Bronchial epithelial cell (primary cell): Measurements from ENCODE around the gene NRXN3. TPM values are rescaled to one million over a fixed set of nuclear protein-coding genes. Genes with fewer than 3 reads are reported as not detected.

Experiments used
- DNase-seq: peaks from one replicate; pipeline ENCODE4 v3.0.0-alpha.2; 2010; ENCODE audit warnings: low read depth
- FAIRE-seq: peaks from 2 replicates; lab custom pipeline; 2011; peaks lifted over from hg19 to GRCh38; lab: Jason Lieb, UNC
- H3K27me3 ChIP-seq: 2 replicates; pipeline ENCODE4 v1.5.1; 2011; ENCODE audit warnings: low read length; ENCODE audit not compliant: control insufficient read depth, insufficient read depth
- H3K36me3 ChIP-seq: 2 replicates; pipeline ENCODE4 v1.5.1; 2011; ENCODE audit warnings: low read length; ENCODE audit not compliant: control insufficient read depth, insufficient read depth
- H3K4me3 ChIP-seq: 2 replicates; pipeline ENCODE4 v1.5.1; 2011; ENCODE audit warnings: mild to moderate bottlenecking, low read depth, low read length, control low read depth
- total RNA-seq: library from RNA; depleted of rRNA; stranded (reverse); fragments of >200 nt; gene quantifications from 2 replicates; pipeline ENCODE4 v1.2.1, GENCODE V29; 2014
- TF ChIP-seq, protein P1 (sequence below): IDR thresholded peaks from 2 replicates; pipeline ENCODE4 v1.5.1; 2011; ENCODE audit warnings: mild to moderate bottlenecking, moderate library complexity, low read length, control low read depth, inconsistent platforms; ENCODE audit not compliant: insufficient read depth, severe bottlenecking

NRXN3 gene
- total RNA-seq, 1 donor from 2014 or later: under 0.01 TPM

DNA sequence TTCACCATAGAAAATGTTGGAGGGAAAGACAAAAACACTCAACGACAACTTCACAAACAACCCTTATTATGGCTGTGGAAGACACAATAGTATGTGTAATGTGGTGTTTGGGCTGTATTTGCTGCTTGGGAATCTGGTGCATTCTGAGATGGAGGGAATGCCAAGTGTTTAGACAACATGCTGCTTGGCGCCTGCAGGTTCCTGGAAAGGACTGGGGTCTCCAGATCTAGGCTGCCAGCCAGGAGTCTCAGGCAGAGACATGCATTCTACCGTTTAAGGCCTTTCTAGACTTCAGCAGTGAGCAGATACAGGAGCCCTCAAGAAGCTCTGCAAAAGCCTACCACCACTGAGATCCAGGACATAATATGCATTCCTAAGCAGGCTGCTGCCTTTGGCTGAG, 418.7 kb downstream of the NRXN3 start:
- TF ChIP-seq, protein P1, sequence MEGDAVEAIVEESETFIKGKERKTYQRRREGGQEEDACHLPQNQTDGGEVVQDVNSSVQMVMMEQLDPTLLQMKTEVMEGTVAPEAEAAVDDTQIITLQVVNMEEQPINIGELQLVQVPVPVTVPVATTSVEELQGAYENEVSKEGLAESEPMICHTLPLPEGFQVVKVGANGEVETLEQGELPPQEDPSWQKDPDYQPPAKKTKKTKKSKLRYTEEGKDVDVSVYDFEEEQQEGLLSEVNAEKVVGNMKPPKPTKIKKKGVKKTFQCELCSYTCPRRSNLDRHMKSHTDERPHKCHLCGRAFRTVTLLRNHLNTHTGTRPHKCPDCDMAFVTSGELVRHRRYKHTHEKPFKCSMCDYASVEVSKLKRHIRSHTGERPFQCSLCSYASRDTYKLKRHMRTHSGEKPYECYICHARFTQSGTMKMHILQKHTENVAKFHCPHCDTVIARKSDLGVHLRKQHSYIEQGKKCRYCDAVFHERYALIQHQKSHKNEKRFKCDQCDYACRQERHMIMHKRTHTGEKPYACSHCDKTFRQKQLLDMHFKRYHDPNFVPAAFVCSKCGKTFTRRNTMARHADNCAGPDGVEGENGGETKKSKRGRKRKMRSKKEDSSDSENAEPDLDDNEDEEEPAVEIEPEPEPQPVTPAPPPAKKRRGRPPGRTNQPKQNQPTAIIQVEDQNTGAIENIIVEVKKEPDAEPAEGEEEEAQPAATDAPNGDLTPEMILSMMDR: no peak
- FAIRE-seq: no peak
- no peak overlapping the region for H3K4me3 ChIP-seq
- DNase-seq: no peak
- H3K27me3 ChIP-seq: no peaks in the 10 kb centered on the region
- no peaks in the 10 kb centered on the region for H3K36me3 ChIP-seq

DNA sequence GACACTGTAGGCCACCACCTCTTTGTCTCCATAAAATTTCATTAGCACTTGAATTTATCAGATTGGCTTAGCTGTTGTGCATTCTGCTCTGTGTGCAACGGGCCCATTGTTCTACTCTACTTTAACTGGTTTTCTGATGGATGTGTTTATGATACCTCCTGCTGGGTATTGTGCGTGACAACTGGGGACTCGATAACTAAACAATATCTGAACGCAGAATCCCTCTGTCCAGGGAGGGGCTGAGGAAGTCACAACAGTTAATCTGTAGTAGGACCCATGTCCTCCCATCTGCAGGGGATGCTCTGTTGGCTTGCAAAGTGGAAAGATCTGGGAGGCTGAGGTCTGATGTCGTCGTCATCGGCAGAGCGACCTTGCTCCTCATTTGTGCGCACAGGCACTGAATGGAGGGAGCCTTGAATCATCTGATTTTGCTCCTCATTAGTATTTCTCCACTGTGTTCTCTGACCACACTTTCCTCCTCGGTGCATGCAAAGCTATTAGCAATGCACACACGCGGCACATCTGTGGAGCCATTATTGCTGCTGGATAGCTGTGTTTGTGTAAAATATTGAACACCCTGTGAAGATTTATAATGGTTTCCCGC, 422.5 kb downstream of the NRXN3 start:
- TF ChIP-seq, protein P1: no peak
- FAIRE-seq (no peak), DNase-seq (no peak)
- H3K36me3 ChIP-seq: no peaks in the 10 kb centered on the region
- H3K27me3 ChIP-seq: no peaks in the 10 kb centered on the region
- no peak overlapping the region for H3K4me3 ChIP-seq

DNA sequence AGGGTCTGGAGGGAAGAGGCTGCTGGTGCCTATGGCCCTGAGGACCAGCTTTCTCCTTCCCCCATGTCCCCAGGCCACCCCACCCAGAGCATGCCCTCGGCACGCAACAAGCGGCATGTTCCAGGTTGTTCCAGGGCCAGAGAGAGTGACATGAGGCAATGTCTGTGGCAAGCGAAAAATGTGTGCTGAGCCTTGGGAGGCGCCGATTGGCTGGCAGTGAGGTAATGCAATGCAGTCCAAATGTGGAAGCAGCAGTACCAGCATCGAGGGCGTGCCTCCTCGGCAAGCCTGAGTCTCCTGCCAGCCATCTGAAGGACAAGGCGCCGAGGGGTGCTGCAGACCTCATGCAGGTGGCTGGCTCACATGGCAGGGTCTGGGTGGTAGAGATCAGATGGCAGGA, 423.8 kb downstream of the NRXN3 start:
- FAIRE-seq (no peak), DNase-seq (no peak)
- Histone ChIP-seq H3K4me3 (no peak overlapping the region), H3K27me3 (no peaks in the 10 kb centered on the region), H3K36me3 (no peaks in the 10 kb centered on the region)
- TF ChIP-seq, protein P1: no peak

DNA sequence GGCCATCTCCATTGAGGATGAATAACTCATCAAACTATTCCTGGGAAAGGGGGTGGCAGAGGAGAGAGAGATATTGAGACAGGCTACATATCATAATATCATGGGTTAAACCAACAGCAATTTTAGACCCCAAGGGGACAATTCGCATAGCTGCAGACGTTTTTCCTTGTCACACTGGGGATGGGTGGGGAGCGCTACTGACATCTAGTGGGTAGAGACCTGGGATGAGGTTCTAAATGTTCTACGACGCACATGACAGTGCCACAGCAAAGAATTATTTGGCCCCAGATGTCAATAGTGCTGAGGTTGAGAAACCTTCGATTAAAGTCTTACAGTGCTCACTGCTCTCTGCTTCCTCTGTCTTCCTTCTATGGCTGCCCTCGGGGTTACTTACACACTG, 425.6 kb downstream of the NRXN3 start:
- Histone ChIP-seq H3K27me3 (no peaks in the 10 kb centered on the region), H3K4me3 (no peak overlapping the region), H3K36me3 (no peaks in the 10 kb centered on the region)
- DNase-seq: no peak
- TF ChIP-seq, protein P1: peak; percentile 35
- FAIRE-seq: peak; percentile 50

DNA sequence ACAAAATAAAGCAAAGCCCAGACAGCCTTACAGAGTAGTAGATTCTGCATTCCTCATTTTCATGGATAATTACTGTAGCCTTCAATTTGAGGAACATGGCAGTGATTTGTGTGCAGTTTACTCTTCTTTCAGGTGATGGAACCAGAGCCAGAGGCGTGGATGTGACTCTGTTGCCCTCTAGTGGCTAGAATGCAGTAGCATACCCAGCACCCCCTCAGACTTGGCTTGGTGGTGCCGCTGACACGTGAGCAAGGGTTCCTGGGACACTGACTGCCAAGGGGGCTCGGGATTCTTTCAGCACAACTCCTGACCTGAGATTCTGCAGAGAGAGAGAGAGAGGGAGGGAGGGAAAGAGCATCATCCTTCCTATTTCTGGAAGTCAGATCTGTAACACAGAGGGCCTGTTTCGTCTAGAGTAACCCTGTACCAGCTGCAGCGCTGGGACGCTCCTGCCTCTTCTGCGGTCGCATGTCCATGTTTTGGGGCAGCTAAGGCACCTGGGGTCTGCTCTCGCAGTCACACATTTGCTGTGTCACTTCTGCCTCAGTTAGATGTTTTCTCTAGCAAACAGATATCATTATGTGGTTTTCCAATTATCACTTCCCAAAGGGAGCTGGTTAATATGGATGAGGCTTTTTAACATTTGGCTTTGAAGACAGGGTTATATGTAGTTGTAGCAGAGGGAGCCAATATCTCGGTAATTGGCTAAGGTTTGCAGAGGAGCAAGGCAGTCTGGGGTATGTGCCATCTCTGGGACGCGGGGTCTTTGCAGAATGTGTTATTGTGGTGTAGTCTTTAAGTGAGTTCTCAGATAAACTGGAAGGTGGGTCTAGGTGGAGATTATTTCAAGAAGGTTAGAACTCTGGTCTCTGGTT, 428.1 kb downstream of the NRXN3 start:
- Histone ChIP-seq H3K4me3 (no peak overlapping the region), H3K27me3 (no peaks in the 10 kb centered on the region), H3K36me3 (no peaks in the 10 kb centered on the region)
- TF ChIP-seq, protein P1: peak; percentile 95
- FAIRE-seq (peak; percentile 86), DNase-seq (peak; percentile 42)
